HG03196 (cell line): Measurements from ENCODE around the gene PGK2.

Experiments
- ATAC-seq: cut with Tn5 transposase; IDR thresholded peaks from one replicate; pipeline ENCODE4 v1.9.1; 2021; ENCODE audit not compliant: unreplicated experiment

The PGK2 gene

DNA sequence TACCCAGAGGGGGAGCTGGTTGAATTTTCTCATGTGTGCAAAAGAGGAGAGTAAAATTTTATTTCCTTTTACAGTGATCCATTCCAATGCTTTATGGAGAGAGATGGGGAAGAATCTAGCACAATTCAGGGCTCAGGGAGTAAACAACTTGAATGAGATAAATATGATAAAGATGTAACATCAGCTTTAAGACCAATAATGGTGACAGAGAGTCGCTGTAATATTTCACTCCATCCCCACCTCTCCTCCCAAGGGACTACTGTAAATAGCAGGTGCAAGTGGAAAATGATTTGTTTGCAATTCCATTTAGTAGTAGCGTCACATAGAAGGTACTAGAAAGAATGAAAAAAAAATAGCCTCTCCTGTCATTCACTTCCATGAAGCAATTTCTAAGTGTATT lies 47.7 kb downstream of the PGK2 start:
- no peak for ATAC-seq

DNA sequence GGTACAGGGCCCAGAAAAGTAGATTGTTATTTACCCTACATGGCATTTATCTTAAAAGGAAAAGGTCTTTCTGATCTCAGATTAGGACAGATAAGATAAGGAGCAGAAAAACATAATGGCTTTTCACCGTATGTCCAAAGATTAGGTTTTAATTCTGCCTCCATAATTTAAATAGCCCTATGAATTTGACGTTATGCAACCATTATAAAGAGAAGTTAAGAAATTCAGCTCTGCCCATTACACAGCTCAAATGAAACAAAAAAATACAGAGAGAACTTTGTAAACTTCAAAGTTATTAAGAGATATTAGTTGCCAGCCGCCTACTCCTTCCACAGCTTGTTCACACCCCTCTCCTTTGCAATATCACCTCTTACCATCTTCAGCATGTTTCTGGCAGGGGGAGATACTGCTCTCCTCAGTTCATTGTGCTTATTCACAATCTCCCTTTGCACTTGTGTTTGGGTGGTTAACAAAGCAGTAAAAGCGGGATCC lies 51.0 kb downstream of the PGK2 start:
- no peak for ATAC-seq
